HG02623 (cell line): Measurements from ENCODE around the gene SIM1.

Experiments used
- ATAC-seq: cut with Tn5 transposase; IDR thresholded peaks from one replicate; pipeline ENCODE4 v1.9.1; 2021; ENCODE audit warnings: moderate library complexity; ENCODE audit not compliant: unreplicated experiment

The SIM1 gene

GRCh38 chr6:100473182-100473581, 8.5 kb upstream of the SIM1 start:
- ATAC-seq: no peak

- peak; percentile 85 for ATAC-seq
Measured at GRCh38 chr6:100472674-100473073, 8.0 kb upstream of the SIM1 start.

- no peak for ATAC-seq
Measured at GRCh38 chr6:100470422-100471120, 5.8 kb upstream of the SIM1 start.

- ATAC-seq: no peak
Measured at GRCh38 chr6:100469101-100469859, 4.6 kb upstream of the SIM1 start.

GRCh38 chr6:100468016-100468622, 3.4 kb upstream of the SIM1 start:
- ATAC-seq: no peak

- no peak for ATAC-seq
Measured at GRCh38 chr6:100467129-100468015, 2.7 kb upstream of the SIM1 start.

GRCh38 chr6:100466410-100467128, 1.8 kb upstream of the SIM1 start:
- no peak for ATAC-seq

GRCh38 chr6:100465701-100466409, 1.1 kb upstream of the SIM1 start:
- ATAC-seq: no peak

- ATAC-seq: no peak
Measured at GRCh38 chr6:100464162-100464851, 414 bp downstream of the SIM1 start.

- ATAC-seq: no peak
Measured at GRCh38 chr6:100463630-100464161, 1.0 kb downstream of the SIM1 start.

- ATAC-seq: no peak
Measured at GRCh38 chr6:100462706-100463629, 1.8 kb downstream of the SIM1 start.

GRCh38 chr6:100461917-100462705, 2.6 kb downstream of the SIM1 start:
- ATAC-seq: no peak

- ATAC-seq: no peak
Measured at GRCh38 chr6:100461278-100461916, 3.3 kb downstream of the SIM1 start.

- ATAC-seq: no peak
Measured at GRCh38 chr6:100460650-100461204, 4.0 kb downstream of the SIM1 start.

GRCh38 chr6:100459592-100460184, 5.0 kb downstream of the SIM1 start:
- no peak for ATAC-seq
